Kidney epithelial cell (primary cell): ENCODE measurements around the gene MAGEA8. TPM values are rescaled to one million over a fixed set of nuclear protein-coding genes. Genes with fewer than 3 reads are reported as not detected.
"Not testable (repeated sequence)": the region's sequence is repeated elsewhere in the genome, so short reads cannot be mapped to it uniquely, and the experiment has no call there.

Experiments
- DNase-seq: peaks from one replicate; pipeline ENCODE4 v3.0.0-alpha.2; 2010; ENCODE audit warnings: low read depth
- H3K27me3 ChIP-seq: 2 replicates; pipeline ENCODE4 v1.6.0; 2011; ENCODE audit warnings: low read length; ENCODE audit not compliant: control insufficient read depth, insufficient read depth
- H3K36me3 ChIP-seq: 2 replicates; pipeline ENCODE4 v1.5.1; 2011; ENCODE audit warnings: low read length; ENCODE audit not compliant: control insufficient read depth, insufficient read depth
- H3K4me3 ChIP-seq: 2 replicates; pipeline ENCODE4 v1.5.1; 2011; ENCODE audit warnings: low read depth, mild to moderate bottlenecking, control low read depth, low read length
- CTCF ChIP-seq: IDR thresholded peaks from 2 replicates; pipeline ENCODE4 v1.5.1; 2011; ENCODE audit warnings: mild to moderate bottlenecking, moderate library complexity, low read length, control low read depth, inconsistent platforms; ENCODE audit not compliant: insufficient read depth, poor library complexity, severe bottlenecking
- total RNA-seq: library from RNA; depleted of rRNA; stranded (reverse); fragments of >200 nt; gene quantifications from 2 replicates; pipeline ENCODE4 v1.2.3, GENCODE V29; 2015

Gene MAGEA8
- total RNA-seq, result not detected in 2 replicates

GRCh38 chrX:149881081-149881711 is at the start of gene MAGEA8:
MAGEA8 (plus strand) TSS chrX:149881183; CDS start chrX:149884273, 3,090 bp downstream.
- Histone ChIP-seq H3K4me3 (no peak within 1 kb of the TSS), H3K36me3 (no peaks in the 10 kb centered on the region), H3K27me3 (no peaks in the 10 kb centered on the region)
- DNase-seq, result no peak
- TF ChIP-seq CTCF, result peak; percentile 2

- DNase-seq, result no peak
- H3K4me3 ChIP-seq, result no peak overlapping the region
- no peak for TF ChIP-seq CTCF
- no peaks in the 10 kb centered on the region for H3K27me3 ChIP-seq
- H3K36me3 ChIP-seq, result no peaks in the 10 kb centered on the region
Observed at GRCh38 chrX:149831473-149831872, 49.5 kb upstream of the MAGEA8 start.

GRCh38 chrX:149836728-149837127 is 44.3 kb upstream of the MAGEA8 start:
- not testable (repeated sequence) for H3K27me3 ChIP-seq, H3K36me3 ChIP-seq, DNase-seq, H3K4me3 ChIP-seq

- no peak overlapping the region for H3K4me3 ChIP-seq
- no peaks in the 10 kb centered on the region for H3K27me3 ChIP-seq
- H3K36me3 ChIP-seq, result no peaks in the 10 kb centered on the region
- no peak for TF ChIP-seq CTCF
- no peak for DNase-seq
Observed at GRCh38 chrX:149837167-149837566, 43.8 kb upstream of the MAGEA8 start.

GRCh38 chrX:149837639-149838038 is 43.3 kb upstream of the MAGEA8 start:
- DNase-seq, result no peak

GRCh38 chrX:149841929-149842328 is 39.1 kb upstream of the MAGEA8 start:
- no peak for DNase-seq

More at GRCh38 chrX:149837639-149838038, 43.3 kb upstream of the MAGEA8 start:
- Histone ChIP-seq H3K27me3 (no peaks in the 10 kb centered on the region), H3K36me3 (no peaks in the 10 kb centered on the region), H3K4me3 (no peak overlapping the region)
- no peak for TF ChIP-seq CTCF

More at GRCh38 chrX:149841929-149842328, 39.1 kb upstream of the MAGEA8 start:
- Histone ChIP-seq H3K27me3 (no peaks in the 10 kb centered on the region), H3K4me3 (no peak overlapping the region), H3K36me3 (no peaks in the 10 kb centered on the region)
- TF ChIP-seq CTCF, result no peak
